NCI-H1105 treated with DMSO at 0.1 percent for 48 hours (cell line): ENCODE results near the gene SUDS3.
"Not testable (repeated sequence)": the region's sequence is repeated elsewhere in the genome, so short reads cannot be mapped to it uniquely, and the experiment has no call there.

Experiments used
- DNase-seq: peaks from one replicate; lab custom pipeline; 2025; lab: John Stamatoyannopoulos, UW

SUDS3 gene, protein sequence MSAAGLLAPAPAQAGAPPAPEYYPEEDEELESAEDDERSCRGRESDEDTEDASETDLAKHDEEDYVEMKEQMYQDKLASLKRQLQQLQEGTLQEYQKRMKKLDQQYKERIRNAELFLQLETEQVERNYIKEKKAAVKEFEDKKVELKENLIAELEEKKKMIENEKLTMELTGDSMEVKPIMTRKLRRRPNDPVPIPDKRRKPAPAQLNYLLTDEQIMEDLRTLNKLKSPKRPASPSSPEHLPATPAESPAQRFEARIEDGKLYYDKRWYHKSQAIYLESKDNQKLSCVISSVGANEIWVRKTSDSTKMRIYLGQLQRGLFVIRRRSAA

DNA sequence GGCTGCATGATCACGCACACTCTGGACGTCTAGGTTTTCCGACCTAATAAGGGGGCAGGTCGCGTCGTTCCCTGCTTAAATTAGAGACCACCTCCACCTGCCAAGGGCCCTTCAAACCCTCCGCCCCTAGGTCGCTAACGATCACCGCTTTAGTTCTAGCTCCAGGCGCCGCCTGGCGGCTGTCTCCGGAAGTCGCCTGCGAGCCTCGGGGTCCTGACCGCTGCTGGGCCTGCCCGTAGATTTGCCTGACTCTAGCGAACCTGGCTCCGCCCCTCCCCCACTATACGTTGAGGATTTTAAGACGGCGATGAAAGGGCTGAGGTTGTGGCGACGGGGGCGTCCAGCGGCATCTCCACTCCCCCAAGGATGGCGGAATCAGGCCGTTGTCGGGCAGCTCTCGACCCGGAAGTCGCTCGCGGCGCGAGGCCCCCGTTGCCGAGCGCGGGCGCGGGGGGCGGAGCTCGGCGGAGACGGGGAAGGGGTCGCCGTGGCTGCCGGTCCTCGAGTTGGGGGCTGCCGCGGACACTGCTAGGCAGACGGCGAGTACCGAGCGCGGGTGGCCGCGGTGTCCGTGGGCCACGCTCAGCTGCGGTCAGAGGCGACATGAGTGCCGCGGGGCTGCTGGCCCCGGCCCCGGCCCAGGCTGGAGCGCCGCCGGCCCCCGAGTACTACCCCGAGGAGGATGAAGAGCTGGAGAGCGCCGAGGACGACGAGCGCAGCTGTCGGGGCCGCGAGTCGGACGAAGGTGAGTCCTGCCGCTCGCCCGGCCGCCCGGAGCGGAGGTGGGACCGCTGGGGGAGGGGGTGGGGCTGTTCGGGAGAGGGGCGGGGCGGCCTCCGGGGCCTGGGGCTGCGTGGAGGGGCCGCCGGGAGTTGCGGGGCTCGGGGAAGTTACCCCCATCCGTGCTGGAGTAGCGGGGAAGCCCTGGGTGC lies at the start of gene SUDS3:
SUDS3 (plus strand) TSS at position 467 of the 932 bp plus-strand sequence; CDS start at position 604, 137 bp downstream.
- peak; percentile 88 for DNase-seq

DNA sequence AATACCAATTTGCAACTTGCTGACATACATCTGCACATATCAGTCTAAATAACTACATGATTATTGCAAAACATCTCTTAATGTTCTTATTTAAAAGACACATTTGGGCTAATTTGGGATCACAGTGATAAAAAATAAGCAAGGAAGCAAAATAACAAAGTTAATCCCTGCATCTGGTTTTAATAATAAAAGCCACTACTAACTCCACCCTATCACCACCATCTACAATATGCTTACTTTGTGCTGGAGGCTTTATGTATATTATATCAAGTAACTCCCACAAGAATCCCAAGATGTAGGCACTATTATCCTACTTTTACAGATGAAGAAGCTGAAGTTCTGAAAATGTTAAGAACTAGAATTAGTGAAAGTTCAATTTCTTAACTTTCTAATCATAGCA lies 49.4 kb upstream of the SUDS3 start:
- DNase-seq, result no peak

DNA sequence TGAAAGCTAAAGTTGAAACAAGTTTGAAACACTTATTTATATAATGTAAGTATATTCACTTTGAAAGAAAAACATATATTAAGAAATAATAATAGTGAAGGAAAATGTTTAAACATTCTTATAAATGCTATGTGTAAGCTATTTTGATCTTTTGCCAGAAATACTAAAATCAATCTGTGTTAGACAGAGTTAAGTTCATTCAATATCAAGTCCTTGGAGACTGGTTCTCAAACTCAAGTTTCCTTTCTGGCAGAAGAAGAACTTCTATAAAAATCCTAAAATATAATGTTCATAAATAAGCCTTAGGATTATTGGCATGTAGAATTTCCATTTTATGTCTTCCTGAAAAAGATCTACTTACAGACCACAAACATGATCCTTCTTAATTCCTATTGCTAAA lies 49.0 kb upstream of the SUDS3 start:
- DNase-seq, result no peak

DNA sequence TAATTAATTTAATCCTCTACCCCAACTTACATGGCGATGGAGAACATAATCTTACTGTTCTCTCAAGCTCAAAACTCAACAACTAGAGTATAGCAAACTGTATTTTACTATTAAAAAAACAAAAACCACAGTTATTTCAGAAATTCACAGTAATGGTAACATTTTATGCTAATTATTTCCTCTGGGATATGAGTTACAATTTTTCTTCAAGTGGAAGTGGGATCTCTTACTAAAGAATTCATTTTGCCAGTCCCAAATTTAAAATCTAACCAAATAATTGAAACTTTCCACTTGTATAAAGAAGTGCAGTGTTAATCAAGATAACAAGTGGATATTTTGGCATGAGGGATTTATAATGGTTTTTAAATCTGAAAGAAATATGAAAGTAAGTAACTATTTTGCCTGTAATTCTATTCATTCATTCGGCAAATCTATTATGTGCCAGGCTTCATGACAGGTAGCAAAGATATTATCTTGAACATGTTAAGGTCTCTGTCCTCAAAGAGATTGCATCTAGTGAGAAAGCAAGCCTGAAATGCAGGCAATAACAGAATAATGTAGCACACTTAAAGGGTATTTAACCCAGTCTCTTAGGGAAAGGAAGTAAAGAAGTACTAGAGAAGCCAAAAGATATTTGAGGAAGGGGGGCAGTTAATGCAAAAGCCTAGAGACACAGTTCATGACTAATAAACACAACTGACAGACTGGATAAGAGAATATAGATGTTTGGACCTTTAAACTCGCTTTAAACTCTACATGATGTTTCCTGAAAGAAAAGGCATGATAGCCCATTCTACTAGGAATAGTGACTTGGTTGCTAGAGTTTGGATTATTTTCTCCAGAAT lies 47.6 kb upstream of the SUDS3 start:
- no peak for DNase-seq

DNA sequence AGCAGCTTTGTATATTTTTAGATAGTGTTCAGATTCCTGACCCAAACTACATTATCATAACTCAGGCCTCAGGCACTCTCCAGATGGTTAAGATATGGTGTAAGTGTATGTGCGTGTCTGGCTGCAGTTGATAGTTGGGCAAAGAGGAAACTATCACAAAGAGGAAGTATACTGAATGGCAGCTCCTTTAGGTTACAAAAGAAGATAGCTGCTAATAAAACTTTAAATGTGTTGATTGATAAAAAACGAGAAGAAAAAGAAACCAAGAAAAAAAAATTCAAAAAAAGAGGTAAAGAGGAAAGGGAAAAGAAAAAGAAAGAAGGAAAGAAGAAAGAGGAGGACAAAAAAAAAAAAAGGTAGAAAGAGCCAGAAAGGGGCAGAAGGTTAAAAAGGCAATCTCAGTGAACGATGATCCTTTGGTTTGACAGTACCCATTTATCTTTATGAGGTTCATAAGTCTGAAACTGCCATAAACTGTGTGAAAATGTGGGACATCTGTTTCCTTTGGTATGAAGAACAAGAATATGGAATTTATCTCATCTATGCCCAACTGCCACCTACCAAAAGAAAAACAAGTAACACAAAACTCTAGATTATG lies 45.8 kb upstream of the SUDS3 start:
- no peak for DNase-seq

DNA sequence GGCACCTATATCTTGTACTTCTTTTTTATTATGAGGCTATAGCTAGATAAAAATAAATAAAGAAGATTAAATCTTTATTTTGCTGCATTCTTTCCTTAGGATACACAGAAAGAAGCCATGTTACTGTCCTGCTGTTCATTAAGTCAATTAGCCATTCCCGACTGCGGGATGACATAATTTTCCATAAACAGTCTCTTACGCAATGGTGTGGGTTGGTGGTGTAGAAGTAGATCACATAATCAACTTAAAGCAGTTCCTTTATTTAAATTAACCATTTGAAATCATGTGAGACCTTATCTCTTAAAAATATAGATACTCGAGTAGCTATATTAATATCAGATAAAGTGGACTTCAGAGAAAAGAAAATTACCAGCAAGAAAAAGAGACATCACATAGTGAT lies 43.8 kb upstream of the SUDS3 start:
- no peak for DNase-seq

DNA sequence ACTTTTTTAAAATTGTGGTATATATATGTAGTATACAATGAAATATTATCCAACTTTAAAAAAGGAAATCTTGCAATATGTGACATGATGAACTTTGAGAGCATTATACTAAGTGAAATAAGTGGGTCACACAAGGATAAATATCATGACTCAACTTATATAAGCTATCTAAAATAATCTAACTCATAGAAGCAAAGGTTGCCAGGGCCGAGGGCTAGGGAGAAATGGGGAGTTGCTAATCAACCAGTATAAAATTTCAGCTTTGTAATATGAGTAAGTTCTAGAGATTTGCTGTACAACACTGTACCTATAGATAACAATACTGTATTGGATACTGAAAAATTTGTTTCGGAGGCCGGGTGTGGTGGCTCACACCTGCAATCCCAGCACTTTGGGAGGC lies 42.1 kb upstream of the SUDS3 start:
- no peak for DNase-seq

DNA sequence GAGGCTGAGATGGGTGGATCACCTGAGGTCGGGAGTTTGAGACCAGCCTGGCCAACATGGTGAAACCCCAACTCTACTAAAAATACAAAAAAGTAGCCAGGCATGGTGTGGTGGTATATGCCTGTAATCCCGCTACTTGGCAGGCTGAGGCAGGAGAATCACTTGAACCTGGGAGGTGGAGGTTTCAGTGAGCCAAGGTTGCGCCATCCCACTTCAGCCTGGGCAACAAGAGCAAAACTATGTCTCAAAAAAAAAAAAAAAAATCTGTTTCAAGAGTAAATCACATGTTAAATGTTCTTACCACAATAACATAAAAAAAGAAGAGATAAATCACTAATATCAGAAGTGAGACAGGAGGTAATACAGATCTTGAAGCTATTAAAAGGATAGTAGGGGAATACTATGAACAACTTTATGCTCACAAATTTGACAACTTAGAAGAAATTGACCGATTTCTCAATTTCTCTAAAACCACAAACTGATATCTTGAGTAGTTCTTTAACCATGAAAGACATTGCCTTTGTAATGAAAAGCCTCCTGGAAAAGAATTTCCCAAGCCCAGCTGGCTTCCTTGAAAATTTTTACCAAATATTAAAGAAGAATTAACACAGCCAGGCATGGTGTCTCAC lies 41.3 kb upstream of the SUDS3 start:
- no peak for DNase-seq

DNA sequence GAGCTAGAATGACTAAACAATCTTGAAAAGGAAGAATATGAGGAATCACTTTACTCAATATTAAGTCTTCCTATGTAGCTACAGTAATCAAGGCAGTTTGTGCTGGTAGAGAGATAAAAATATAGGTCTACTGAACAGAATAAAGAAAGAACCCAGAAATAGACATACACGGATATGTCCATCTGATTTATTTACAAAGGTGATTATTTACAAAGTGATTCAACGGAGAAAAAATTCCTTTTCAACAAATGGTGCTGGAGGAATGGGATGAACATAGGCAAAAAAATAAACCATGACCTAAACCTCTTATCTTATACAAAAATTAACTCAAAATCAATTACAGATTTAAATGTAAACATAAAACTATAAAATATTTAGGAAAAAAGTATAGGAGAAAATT lies 40.2 kb upstream of the SUDS3 start:
- no peak for DNase-seq

DNA sequence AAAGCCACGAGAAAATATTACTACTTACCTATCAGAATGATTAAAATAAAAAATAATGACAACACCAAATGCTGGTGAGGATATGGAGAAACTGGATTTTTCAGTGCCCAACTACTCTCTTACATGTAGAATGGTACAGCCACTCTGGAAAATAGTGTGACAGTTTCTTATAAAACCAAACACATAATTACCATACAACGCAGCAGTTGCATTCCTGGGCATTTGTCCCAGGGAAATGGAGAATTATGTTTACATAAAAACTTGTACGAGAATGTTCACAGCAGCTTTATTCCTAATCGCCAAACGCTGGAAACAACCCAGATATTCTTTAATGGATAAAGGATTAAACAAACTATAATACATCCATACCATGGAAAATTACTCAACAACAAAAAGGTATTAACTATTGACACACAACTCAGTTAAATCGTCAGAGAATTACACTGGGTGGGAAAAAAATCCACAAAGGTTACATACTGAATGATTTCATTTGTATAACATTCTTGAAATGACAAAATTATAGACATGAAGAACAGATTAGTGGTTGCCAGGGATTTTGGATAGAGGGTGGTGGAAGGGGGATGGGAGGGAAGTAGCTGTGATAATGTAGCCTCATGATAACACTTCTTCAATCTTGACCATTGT lies 39.0 kb upstream of the SUDS3 start:
- no peak for DNase-seq

DNA sequence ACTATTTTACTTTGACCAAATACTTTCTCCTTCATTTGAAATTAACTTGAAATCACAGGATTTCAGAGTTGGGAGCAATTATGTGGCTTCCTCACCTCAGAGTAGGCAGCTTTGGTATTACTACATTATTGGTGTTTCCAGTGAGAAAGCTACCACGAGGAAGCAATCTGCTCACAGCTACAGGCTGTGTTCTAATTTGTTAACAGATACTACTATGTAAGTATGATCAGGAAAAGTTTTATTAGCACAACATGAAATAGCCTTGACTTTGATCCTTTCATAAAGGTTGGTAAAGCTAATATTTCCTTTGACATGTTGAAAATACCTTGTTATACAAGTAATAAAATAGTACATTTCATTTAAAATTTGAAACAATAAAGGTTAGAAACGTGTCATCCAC lies 34.3 kb upstream of the SUDS3 start:
- DNase-seq, result no peak

DNA sequence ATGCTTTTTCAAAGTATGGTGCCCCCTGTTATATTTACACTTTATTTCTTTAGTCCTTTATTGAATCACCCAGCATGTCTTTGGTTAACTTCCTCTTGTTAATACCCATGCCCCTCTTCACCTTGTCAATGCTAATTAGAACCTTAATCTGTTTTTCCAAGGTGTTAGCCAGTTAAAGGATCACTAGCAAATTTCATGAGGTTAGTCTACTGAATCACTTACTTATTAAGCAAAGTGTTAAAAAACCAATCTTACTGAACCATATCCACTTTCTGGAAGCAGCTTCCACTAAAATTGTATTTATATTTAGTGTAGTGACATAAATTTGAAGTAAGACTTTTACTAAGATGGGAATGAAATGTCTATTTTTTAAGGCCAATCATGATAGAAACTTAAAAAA lies 31.5 kb upstream of the SUDS3 start:
- DNase-seq, result no peak

DNA sequence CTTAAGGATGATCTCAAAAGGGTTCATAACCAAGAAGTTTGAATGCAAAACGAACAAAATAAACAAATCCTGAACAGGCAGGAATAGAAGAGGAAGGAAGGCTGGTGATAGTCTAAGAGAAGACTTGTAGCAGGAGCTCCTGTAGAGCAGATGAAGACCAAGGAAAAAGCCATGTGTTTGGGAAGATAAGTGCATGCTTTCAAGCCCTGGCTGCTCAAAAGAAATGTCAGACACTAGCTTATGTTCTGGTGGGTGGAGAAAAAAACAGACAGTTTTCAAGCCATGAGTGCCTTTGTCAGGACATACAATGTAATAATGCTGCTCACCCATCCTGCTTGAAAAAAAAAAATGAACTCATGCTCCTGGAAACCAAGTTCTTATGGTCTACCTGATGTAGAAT lies 31.0 kb upstream of the SUDS3 start:
- no peak for DNase-seq

DNA sequence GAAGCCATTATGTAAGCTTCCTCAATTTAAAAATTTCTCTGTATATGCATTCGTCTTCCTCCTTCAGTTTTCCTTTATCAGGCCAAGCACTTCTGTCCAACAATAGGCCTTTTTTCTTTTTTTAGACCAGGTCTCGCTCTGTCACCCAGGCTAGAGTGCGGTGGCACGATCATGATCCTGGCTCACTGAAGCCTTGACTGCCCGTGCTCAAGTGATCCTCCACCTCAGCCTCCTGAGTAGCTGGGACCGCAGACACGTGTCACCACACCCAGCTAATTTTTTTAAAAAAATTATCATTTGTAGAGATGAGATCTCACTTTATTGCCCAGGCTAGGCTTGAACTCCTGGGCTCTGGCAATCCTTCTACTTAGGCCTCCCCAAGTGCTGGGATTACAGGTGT lies 29.5 kb upstream of the SUDS3 start:
- no peak for DNase-seq

DNA sequence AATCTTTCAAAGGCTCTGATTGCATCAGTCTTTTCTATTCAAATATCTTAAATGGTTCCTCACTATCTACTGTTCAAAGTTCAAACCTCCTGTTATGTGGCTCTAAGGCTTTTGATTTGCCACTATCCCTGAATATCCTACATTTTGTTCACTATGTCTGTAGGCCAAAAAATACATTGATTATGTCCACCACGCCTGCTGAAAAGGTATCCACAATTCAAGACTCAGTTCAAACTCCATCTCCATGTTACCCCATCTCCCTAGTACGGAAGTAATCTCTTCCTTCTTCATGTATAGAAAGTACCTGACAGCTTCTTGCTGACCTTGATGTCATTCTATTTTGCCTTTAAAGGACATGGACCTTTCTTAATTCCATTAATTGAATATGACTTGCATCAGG lies 28.4 kb upstream of the SUDS3 start:
- DNase-seq, result no peak

DNA sequence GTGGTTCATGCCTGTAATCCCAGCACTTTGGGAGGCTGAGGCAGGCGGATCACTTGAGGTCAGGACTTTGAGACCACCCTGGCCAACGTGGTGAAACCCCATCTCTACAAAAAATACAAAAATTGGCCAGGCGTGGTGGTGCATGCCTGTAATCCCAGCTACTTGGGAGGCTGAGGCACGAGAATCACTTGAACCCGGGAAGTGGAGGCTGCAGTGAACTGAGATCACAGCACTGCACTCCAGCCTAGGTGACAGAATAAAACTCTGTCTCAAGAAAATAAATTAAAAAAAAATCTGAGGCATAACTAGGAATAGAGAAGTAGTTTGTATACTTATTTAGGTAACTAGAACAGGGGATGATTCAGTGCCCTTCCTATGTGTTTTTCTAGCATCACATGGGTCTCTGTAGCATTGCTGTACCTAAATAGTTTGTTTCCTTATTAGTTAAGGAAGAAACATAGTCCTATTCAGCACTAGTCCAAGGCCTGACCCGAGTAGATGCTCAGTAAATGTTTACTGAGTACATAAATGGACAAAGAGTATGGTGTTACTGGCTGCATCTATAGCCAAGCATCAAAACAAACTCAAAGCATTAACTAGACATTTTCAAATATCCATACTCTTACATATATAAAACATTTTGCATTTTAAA lies 25.3 kb upstream of the SUDS3 start:
- no peak for DNase-seq

DNA sequence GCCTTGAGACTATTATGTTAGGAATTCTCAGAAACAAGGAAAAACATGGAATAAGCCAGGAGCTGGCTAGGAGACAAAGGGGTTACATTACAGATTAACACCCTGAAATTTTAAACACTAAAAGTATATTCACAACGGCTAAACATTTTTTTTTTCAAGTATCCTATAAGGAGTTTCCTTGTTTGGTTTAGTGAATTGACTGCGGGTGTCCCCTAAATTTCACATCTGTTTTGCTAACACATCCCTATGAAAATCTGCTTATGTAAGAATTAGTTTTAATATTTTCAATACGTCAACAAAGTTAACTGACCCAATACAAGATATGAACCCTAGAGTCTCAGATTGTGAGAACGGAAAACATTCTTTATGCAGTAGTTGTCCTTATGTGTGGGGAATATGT lies 22.6 kb upstream of the SUDS3 start:
- no peak for DNase-seq

DNA sequence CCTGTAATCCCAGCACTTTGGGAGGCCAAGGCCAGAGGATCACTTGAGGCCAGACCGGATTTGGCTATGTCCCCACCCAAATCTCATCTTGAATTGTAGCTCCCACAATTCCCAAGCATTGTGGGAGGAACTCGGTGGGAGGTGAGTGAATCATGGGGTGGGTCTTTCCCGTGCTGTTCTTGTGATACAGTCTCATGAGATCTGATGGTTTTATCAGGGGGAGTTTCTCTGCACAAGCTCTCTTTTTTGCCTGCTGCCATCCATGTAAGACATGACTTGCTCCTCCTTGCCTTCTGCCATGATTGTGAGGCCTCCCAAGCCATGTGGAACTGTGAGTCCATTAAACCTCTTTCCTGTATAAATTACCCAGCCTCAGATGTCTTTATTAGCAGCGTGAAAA lies 21.9 kb upstream of the SUDS3 start:
- DNase-seq, result not testable (repeated sequence)

DNA sequence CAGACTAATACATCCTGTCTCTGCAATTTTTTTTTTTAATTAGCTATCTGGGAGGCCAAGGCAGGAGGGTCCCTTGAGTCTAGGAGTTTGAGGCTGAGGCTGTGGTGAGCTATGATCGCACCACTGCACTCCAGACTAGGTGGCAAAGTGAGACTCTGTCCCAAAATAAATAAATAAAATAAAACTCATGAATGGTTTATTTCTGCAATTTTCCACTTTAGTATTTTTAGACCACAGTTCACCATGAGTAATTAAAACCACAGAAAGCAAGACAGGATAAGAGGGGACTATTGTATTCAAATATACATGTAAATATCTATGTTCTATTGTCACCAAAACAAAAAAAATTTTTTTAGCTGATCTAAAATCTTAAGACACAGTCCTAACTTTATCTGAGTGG lies 21.5 kb upstream of the SUDS3 start:
- no peak for DNase-seq

DNA sequence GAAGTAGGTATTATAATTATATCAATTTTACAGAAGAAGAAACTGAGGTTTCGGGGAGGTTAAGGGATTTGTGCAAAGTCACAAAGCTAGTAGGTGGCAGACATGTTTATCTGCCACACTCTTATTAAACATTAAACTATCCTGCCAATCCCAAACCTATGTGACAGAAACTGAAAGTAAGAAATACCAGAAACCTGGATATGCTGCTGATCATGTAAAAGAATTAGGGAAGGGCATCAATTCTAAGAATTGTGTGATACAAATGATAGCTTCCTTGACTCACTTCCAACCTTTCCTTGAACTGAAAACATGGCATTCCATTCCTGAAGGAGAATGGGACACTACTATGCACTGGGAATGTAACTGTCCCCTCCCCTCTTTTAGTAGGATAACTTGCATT lies 20.5 kb upstream of the SUDS3 start:
- no peak for DNase-seq
